ENCODE data around the gene EEF1AKMT2. TPM values are rescaled to one million over a fixed set of nuclear protein-coding genes. Genes with fewer than 3 reads are reported as not detected.

The EEF1AKMT2 gene
- total and polyA plus RNA-seq, 9 of the 15 experiments (the other 6 are each of a cell fraction or from before 2014, with no cell fraction given) = 9.3 to 34.3 (median 23.7) TPM

DNA sequence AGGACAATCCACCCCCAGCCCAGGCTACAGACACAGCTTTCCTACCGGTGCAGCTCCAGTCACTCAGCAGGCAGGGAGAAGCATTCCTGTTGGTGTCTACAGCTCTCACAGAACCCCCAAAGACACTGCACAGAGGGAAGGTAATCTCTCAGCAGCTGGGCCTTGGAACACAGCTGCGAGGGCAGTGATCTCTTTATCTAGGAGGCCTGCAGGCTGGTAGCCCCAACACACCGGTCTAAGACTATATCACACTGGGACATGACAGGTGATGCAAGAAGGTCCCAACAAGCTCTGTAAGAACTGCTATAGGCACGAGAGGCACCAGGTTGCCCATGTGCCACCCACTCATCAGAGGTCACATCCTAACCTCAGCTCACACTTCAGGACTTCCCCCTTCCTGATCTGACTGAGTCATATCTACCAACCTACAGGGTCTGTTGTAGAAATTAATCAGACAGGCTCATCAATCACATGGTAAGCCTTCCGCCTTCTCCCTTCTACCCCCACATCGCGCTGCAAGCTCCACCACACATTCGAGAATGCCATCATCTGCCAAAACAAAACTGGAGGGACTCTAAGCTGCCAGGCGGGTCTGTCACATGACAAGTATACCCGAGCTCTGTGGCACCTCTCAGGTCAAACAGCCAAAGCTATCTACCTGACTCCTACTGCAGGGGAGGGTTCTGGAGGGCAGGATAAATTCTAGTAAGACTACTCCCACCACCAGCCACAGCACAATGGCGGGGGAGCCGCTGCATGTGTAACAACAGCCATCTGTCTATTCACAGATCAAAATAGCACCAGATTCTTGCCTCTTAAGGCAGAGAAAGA is 73.6 kb downstream of the EEF1AKMT2 start (continued):
- TF ChIP-seq AFF4 (CRISPR knock-in tag; IDR thresholded peaks at IDR 0.05) (no peak), HEY1 (CRISPR knock-in tag; IDR thresholded peaks at IDR 0.05; ENCODE audit: borderline replicate concordance) (no peak), THRB (CRISPR knock-in tag; conservative IDR thresholded peaks at IDR 0.05) (0 out of 2 replicates have a peak, but pooled peaks have one; percentile 3), PCBP2 (IDR thresholded peaks at IDR 0.05; ENCODE audit: low read depth, low read length, poor library complexity, severe bottlenecking) (no peak), TCF7L2 (IDR thresholded peaks at IDR 0.05; ENCODE audit: low read depth, low read length) (no peak), GATAD2A (IDR thresholded peaks at IDR 0.05) (peak; percentile 44; the same call in 1 of the 2 replicates), ZNF23 (CRISPR knock-in tag; IDR thresholded peaks at IDR 0.05) (no peak), EGR1 (conservative IDR thresholded peaks at IDR 0.05) (peak; percentile 86), KLF16 (IDR thresholded peaks at IDR 0.05) (peak; percentile 96), ZBTB9 (CRISPR knock-in tag; IDR thresholded peaks at IDR 0.05) (peak; percentile 63; the same call in 1 of the 2 replicates), BCL6 (CRISPR knock-in tag; IDR thresholded peaks at IDR 0.05) (no peak), ZC3H8 (IDR thresholded peaks at IDR 0.05) (no peak), CHD4 (IDR thresholded peaks at IDR 0.05; ENCODE audit: insufficient read depth, insufficient replicate concordance, low read depth, low read length, poor library complexity, severe bottlenecking) (no peak), ZMIZ1 (IDR thresholded peaks at IDR 0.05; ENCODE audit: low read depth in 2 of 2, low read length in 2 of 2) (peak in 1 of 2 experiments; percentile 98; a peak in 2 of 4 replicates), MCM2 (IDR thresholded peaks at IDR 0.05; ENCODE audit: low read depth) (no peak), ZNF668 (CRISPR knock-in tag; IDR thresholded peaks at IDR 0.05) (peak; percentile 52; the same call in 1 of the 2 replicates), ZFX (CRISPR knock-in tag; IDR thresholded peaks at IDR 0.05) (no peak), ZNF174 (CRISPR knock-in tag; IDR thresholded peaks at IDR 0.05) (no peak)
